D721Med (cell line): ENCODE results near the gene TTYH2.
"Not testable (repeated sequence)": the region's sequence is repeated elsewhere in the genome, so short reads cannot be mapped to it uniquely, and the experiment has no call there.

Experiments
- DNase-seq: peaks from one replicate; pipeline ENCODE4 v3.0.0; 2011; ENCODE audit warnings: low spot score; ENCODE audit not compliant: insufficient read length
- FAIRE-seq: peaks from 2 replicates; lab custom pipeline; 2011; peaks lifted over from hg19 to GRCh38; lab: Jason Lieb, UNC
- CTCF ChIP-seq: IDR thresholded peaks from 2 replicates; pipeline ENCODE4 v1.5.1; 2012; ENCODE audit warnings: mild to moderate bottlenecking, control low read depth; ENCODE audit not compliant: insufficient read depth; ENCODE audit errors: missing control alignments

TTYH2 gene

GRCh38 chr17:74262601-74263000 is 49.2 kb downstream of the TTYH2 start:
- TF ChIP-seq CTCF: no peak
- DNase-seq: no peak
- FAIRE-seq: no peak

- not testable (repeated sequence) for DNase-seq, FAIRE-seq
These were observed 53.7 kb downstream of the TTYH2 start for GRCh38 chr17:74267054-74267453.

- FAIRE-seq (no peak), DNase-seq (no peak)
- no peak for TF ChIP-seq CTCF
These were observed 54.2 kb downstream of the TTYH2 start for GRCh38 chr17:74267579-74267978.

- DNase-seq (no peak), FAIRE-seq (no peak)
- no peak for TF ChIP-seq CTCF
These were observed 54.7 kb downstream of the TTYH2 start for GRCh38 chr17:74267987-74268499.

- FAIRE-seq: no peak
- TF ChIP-seq CTCF: no peak
- DNase-seq: no peak
These were observed 55.2 kb downstream of the TTYH2 start for GRCh38 chr17:74268558-74268957.

- no peak for TF ChIP-seq CTCF
- FAIRE-seq (no peak), DNase-seq (no peak)
These were observed 57.0 kb downstream of the TTYH2 start for GRCh38 chr17:74270333-74270732.

GRCh38 chr17:74271281-74271680 is 57.9 kb downstream of the TTYH2 start:
- FAIRE-seq: no peak
- TF ChIP-seq CTCF: no peak
- DNase-seq: no peak

GRCh38 chr17:74271901-74272561 is 58.7 kb downstream of the TTYH2 start:
- TF ChIP-seq CTCF: no peak
- no peak for FAIRE-seq
- no peak for DNase-seq
